Body of pancreas (tissue), 4 donors: ENCODE results near the gene ABCB11.

Experiments
- POLR2A ChIP-seq, 3 donors: fragments of 450-650 bp; IDR thresholded peaks; one replicate each; pipeline ENCODE4 v1.6.1; 2016; ENCODE audit warnings: antibody characterized with exemption in 3 of 3, mild to moderate bottlenecking in 2 of 3
- TF ChIP-seq, protein P1 (sequence below), 7 experiments: fragments of 450-650 bp in 4 of 7; fragments of 200-600 bp in 3 of 7; sonication (generic) in 3 of 7; IDR thresholded peaks; one replicate each; pipeline ENCODE4 v1.5.1; 2016 to 2019; ENCODE audit warnings: antibody characterized with exemption in 7 of 7

GRCh38 chr2:168974428-168974827 is 56.7 kb downstream of the ABCB11 start:
- TF ChIP-seq, protein P1, sequence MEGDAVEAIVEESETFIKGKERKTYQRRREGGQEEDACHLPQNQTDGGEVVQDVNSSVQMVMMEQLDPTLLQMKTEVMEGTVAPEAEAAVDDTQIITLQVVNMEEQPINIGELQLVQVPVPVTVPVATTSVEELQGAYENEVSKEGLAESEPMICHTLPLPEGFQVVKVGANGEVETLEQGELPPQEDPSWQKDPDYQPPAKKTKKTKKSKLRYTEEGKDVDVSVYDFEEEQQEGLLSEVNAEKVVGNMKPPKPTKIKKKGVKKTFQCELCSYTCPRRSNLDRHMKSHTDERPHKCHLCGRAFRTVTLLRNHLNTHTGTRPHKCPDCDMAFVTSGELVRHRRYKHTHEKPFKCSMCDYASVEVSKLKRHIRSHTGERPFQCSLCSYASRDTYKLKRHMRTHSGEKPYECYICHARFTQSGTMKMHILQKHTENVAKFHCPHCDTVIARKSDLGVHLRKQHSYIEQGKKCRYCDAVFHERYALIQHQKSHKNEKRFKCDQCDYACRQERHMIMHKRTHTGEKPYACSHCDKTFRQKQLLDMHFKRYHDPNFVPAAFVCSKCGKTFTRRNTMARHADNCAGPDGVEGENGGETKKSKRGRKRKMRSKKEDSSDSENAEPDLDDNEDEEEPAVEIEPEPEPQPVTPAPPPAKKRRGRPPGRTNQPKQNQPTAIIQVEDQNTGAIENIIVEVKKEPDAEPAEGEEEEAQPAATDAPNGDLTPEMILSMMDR (IDR thresholded peaks at IDR 0.05), result no peak
- TF ChIP-seq POLR2A (IDR thresholded peaks at IDR 0.05), result no peak
